Ovary (tissue), 3 donors: ENCODE results near the gene COMMD10.

ENCODE experiments used
- EP300 ChIP-seq: sonication (generic); formaldehyde crosslinking; IDR thresholded peaks from one replicate; pipeline ENCODE4 v1.6.1; 2017; ENCODE audit warnings: antibody characterized with exemption
- POLR2A ChIP-seq: fragments of 450-650 bp; IDR thresholded peaks from one replicate; pipeline ENCODE4 v1.6.1; 2017; ENCODE audit warnings: antibody characterized with exemption, mild to moderate bottlenecking, moderate library complexity
- TF ChIP-seq, protein P1 (sequence below), 3 donors: fragments of 450-650 bp in 2 of 3; fragments of 200-600 bp in 1 of 3; IDR thresholded peaks; one replicate each; pipeline versions ENCODE4 v1.5.1 to v1.8.0; 2016 to 2022; ENCODE audit warnings: antibody characterized with exemption in 3 of 3, mild to moderate bottlenecking in 1 of 3
- donor health status: DM: no; HTN: no; CAD: no.

GRCh38 chr5:116045821-116046220, 39.0 kb upstream of the COMMD10 start:
- TF ChIP-seq, protein P1, sequence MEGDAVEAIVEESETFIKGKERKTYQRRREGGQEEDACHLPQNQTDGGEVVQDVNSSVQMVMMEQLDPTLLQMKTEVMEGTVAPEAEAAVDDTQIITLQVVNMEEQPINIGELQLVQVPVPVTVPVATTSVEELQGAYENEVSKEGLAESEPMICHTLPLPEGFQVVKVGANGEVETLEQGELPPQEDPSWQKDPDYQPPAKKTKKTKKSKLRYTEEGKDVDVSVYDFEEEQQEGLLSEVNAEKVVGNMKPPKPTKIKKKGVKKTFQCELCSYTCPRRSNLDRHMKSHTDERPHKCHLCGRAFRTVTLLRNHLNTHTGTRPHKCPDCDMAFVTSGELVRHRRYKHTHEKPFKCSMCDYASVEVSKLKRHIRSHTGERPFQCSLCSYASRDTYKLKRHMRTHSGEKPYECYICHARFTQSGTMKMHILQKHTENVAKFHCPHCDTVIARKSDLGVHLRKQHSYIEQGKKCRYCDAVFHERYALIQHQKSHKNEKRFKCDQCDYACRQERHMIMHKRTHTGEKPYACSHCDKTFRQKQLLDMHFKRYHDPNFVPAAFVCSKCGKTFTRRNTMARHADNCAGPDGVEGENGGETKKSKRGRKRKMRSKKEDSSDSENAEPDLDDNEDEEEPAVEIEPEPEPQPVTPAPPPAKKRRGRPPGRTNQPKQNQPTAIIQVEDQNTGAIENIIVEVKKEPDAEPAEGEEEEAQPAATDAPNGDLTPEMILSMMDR (IDR thresholded peaks at IDR 0.05): no peak
- TF ChIP-seq POLR2A: no peak
- TF ChIP-seq EP300: no peak
